HAP-1 (cell line): ENCODE measurements around the gene SPRYD7.

ENCODE experiments used
- DNase-seq, 2 experiments: peaks; one replicate each; pipeline ENCODE4 v3.0.0-alpha.2; 2016 to 2020; ENCODE audit warnings: low spot score in 2 of 2
- H3K27me3 ChIP-seq: fragments of 250-450 bp; sonication (Bioruptor Pico); 2 replicates; pipeline ENCODE4 v1.5.1; 2020; ENCODE audit warnings: low read depth, mild to moderate bottlenecking, moderate library complexity
- H3K36me3 ChIP-seq: fragments of 250-450 bp; sonication (Bioruptor Pico); replicated peaks from 2 replicates; pipeline ENCODE4 v1.5.1; 2020; ENCODE audit warnings: mild to moderate bottlenecking
- H3K4me1 ChIP-seq: fragments of 250-450 bp; sonication (Bioruptor Pico); 2 replicates; pipeline ENCODE4 v1.5.1; 2020; ENCODE audit warnings: mild to moderate bottlenecking
- H3K4me3 ChIP-seq: fragments of 250-450 bp; sonication (Bioruptor Pico); 2 replicates; pipeline ENCODE4 v1.5.1; 2020; ENCODE audit warnings: mild to moderate bottlenecking, moderate library complexity
- H3K9me3 ChIP-seq: fragments of 250-450 bp; sonication (Bioruptor Pico); 2 replicates; pipeline ENCODE4 v1.5.1; 2020; ENCODE audit warnings: mild to moderate bottlenecking, moderate library complexity
- in situ Hi-C: fragments of 300-500 bp; cut with MboI; formaldehyde crosslinking; loops from 3 replicates; pipeline ENCODE4 v1.14.3; 2020; ENCODE audit warnings: low sequenced_read_pairs, inconsistent platforms, mixed read lengths

Gene SPRYD7

GRCh38 chr13:49936075-49936967 lies at the start of gene SPRYD7:
TSS of gene SPRYD7 (minus strand) at chr13:49936340. CDS start at chr13:49936235, 105 bp downstream.
- Histone ChIP-seq H3K9me3 (no peaks in the 10 kb centered on the region), H3K36me3 (no peaks in the 10 kb centered on the region; the same call in 1 of the 2 replicates), H3K4me3 (peak within 1 kb of the TSS; percentile 81), H3K4me1 (peaks cover 28% of the 10 kb centered on the region), H3K27me3 (no peaks in the 10 kb centered on the region)
- in situ Hi-C loops: loop anchor here (25.0 kb wide), 1 partner anchor 1276 kb away; the partner anchor contains the start of gene FAM124A
- DNase-seq: peak; percentile 94 to 99

DNA sequence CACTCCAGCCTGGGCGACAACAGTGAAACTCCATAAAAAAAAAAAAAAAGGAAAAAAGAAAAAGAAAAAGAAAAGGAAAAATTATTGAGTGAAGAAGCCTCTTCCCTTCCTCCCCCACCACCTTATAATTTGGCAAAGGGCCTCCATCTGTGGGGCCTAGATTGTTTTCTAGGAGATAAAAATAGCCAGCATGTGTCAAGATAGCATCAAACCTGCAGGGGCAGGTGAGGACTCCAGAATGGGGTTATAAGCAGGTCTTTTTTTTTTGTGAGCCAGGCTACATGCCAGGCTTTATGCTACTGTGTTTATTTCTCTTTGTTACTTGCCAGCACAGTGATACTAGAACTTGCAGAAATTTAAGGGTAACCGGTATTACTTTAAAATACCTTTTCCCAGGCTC lies 49.0 kb upstream of the SPRYD7 start:
- H3K9me3 ChIP-seq: no peaks in the 10 kb centered on the region
- H3K36me3 ChIP-seq: no peaks in the 10 kb centered on the region
- H3K27me3 ChIP-seq: no peaks in the 10 kb centered on the region
- in situ Hi-C loops: loop anchor here (25.0 kb wide), 1 partner anchor 927 kb away; the partner anchor contains the start of gene RNASEH2B
- DNase-seq: no peak
- H3K4me1 ChIP-seq: no peaks in the 10 kb centered on the region
- no peak overlapping the region for H3K4me3 ChIP-seq

GRCh38 chr13:49980266-49980665 lies 44.1 kb upstream of the SPRYD7 start:
- no peaks in the 10 kb centered on the region for H3K27me3 ChIP-seq
- H3K9me3 ChIP-seq: no peaks in the 10 kb centered on the region
- peaks cover 13% of the 10 kb centered on the region for H3K4me1 ChIP-seq
- DNase-seq: no peak
- no peaks in the 10 kb centered on the region for H3K36me3 ChIP-seq
- H3K4me3 ChIP-seq: no peak overlapping the region
- in situ Hi-C loops: loop anchor here (25.0 kb wide), 1 partner anchor 932 kb away; the partner anchor contains the start of gene RNASEH2B

DNA sequence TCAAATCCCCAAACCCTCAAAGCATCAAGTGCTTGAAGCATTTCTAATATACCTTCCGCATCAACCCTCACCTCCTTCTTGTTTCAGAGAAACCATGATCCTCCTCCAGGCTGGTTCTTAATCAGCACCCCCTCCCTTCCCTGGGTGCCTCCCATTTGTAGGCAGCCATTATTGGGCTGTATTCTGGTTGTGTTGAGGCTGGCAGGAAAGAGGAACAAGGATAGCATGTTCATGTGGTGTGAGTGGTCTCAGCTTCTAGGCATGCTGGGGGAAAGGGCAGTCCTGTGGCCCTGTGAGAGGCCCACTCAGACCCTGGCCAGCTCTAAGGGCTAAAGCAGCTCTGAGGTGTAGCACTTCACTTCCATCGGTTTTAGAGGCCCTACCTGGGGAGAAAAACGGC lies 41.9 kb upstream of the SPRYD7 start:
- Histone ChIP-seq H3K27me3 (no peaks in the 10 kb centered on the region), H3K4me1 (peaks cover 14% of the 10 kb centered on the region), H3K4me3 (no peak overlapping the region), H3K36me3 (no peaks in the 10 kb centered on the region), H3K9me3 (no peaks in the 10 kb centered on the region)
- no peak for DNase-seq
- in situ Hi-C loops: loop anchor here (5.0 to 25.0 kb wide), 3 partner anchors 819 to 1087 kb away; partner anchors contain the start of gene RNASEH2B

DNA sequence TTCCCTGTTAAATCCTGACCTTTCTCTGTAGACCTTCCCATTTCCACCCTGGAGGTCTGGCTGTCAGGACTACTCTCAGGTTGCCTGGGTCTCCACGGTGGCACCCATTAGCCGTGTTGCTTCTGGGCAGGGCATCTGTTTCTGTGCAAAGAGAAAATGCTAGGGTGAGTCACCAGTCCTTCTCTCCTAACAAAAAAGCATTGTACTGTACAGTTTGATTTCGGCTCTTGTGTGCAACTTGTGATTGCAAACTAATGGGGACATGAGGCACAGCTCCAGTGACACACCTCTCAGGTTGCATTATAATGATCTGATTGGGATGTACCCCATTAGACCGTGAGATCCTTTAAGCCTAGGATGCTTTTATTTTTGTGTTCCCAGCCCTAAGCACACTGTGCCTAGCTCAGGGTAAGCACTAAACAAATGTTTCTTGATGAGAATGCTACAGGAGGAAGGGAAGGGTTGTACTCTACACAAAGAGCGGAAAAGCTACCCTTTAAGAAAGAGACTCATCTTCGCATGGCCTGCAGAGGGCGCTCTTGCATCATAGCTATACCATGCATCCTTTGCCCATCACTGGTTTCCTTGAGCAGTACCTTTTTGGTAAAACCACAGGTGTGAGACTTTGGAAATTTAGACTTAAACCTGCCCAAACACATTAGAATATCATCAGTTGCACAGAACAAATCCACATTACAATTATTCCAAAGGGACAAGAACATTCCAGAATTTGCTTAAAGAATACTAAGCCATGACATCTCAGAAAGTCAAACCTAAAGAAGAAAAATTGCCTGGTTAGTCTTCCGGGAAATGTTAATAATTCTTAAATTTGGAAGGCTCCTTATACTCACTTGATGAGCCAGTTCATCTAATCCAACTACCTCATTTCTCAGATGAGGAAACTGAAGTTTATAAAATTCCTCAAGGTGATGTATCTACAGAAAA lies 40.4 kb upstream of the SPRYD7 start:
- Histone ChIP-seq H3K9me3 (no peaks in the 10 kb centered on the region), H3K4me1 (peaks cover 14% of the 10 kb centered on the region), H3K36me3 (no peaks in the 10 kb centered on the region), H3K27me3 (no peaks in the 10 kb centered on the region), H3K4me3 (no peak overlapping the region)
- in situ Hi-C loops: loop anchor here (5.0 to 25.0 kb wide), 3 partner anchors 821 to 1088 kb away; partner anchors contain the start of gene RNASEH2B
- peak; percentile 82 to 84 for DNase-seq

DNA sequence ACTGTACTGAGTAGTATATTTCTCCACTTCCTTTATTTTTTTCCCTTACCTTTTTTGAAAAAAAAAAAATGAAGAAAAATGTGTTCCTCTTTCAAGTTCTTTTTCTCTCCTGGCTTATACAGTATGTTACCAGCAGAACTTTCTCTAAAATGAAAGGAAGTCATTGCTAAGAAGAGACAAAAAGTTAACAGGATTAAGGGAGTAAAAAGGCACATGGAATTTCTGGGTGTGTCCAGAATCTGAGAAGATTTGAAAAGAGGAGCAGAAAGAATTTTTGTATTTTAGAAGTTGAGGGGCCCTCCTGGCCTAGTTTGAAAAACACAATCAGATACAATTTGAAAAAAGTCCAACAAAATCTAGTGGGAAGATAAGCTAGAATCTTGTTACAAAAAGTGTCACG lies 39.7 kb upstream of the SPRYD7 start:
- no peaks in the 10 kb centered on the region for H3K9me3 ChIP-seq
- H3K27me3 ChIP-seq: no peaks in the 10 kb centered on the region
- in situ Hi-C loops: loop anchor here (5.0 to 25.0 kb wide), 3 partner anchors 821 to 1089 kb away; partner anchors contain the start of gene RNASEH2B
- peak in 1 of 2 experiments; percentile 83 for DNase-seq
- H3K4me1 ChIP-seq: peaks cover 14% of the 10 kb centered on the region
- no peak overlapping the region for H3K4me3 ChIP-seq
- no peaks in the 10 kb centered on the region for H3K36me3 ChIP-seq

DNA sequence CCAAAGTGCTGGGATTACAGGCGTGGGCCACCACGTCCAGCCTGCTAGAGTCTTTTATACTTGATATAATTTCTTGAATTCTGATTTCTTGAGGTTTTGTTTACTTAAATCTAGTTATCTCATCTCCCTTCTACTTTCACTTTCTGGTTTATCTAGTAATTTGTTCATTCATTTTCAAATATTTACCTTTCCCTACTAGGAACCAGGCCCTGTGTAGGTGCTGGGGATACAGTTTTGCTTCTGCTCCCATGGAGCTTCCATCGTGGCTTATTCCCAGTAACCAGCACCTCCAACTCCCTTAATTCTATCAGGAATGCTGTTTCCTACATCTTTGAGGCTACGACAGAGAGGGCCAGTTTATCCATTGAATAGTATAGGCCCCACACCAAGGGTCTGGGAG lies 36.6 kb upstream of the SPRYD7 start:
- Histone ChIP-seq H3K36me3 (no peaks in the 10 kb centered on the region), H3K4me3 (no peak overlapping the region), H3K4me1 (peaks cover 14% of the 10 kb centered on the region), H3K27me3 (no peaks in the 10 kb centered on the region), H3K9me3 (no peaks in the 10 kb centered on the region)
- no peak for DNase-seq
- in situ Hi-C loops: loop anchor here (10.0 kb wide), 1 partner anchor 1092 kb away; no protein-coding TSS in a partner anchor

GRCh38 chr13:49967456-49967855 lies 31.3 kb upstream of the SPRYD7 start:
- no peaks in the 10 kb centered on the region for H3K27me3 ChIP-seq
- H3K36me3 ChIP-seq: no peaks in the 10 kb centered on the region
- H3K4me3 ChIP-seq: no peak overlapping the region
- peaks cover 5% of the 10 kb centered on the region; the same call in 1 of the 2 replicates for H3K9me3 ChIP-seq
- no peak for DNase-seq
- no peaks in the 10 kb centered on the region for H3K4me1 ChIP-seq
- in situ Hi-C loops: no loop called here

DNA sequence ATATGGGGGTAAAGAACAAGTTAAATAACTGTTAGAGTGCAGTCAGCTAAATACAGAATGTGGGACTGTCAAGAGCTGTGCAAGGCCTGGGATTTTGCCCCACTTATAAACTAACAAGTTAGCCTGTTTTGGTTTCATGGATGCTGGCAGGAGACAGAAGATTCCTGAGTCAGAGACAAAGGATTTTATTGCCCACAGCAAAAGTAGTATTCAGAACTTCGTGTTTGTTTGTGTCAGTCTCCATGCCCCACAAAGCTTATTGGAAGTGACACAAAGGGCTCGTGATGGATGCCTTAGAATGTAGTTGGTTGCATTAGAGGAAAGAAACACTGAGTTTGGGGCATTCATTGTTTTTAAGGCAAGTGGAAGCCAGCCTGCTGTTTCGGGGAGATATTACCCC lies 22.2 kb upstream of the SPRYD7 start:
- in situ Hi-C loops: no loop called here
- Histone ChIP-seq H3K4me3 (no peak overlapping the region), H3K4me1 (no peaks in the 10 kb centered on the region), H3K27me3 (no peaks in the 10 kb centered on the region), H3K36me3 (no peaks in the 10 kb centered on the region), H3K9me3 (peaks cover 11% of the 10 kb centered on the region; the same call in 1 of the 2 replicates)
- DNase-seq: no peak

- Histone ChIP-seq H3K9me3 (0 out of 2 replicates have a peak, but pooled peaks cover 5% of the 10 kb centered on the region), H3K4me3 (no peak overlapping the region), H3K36me3 (no peaks in the 10 kb centered on the region), H3K27me3 (no peaks in the 10 kb centered on the region), H3K4me1 (no peaks in the 10 kb centered on the region)
- in situ Hi-C loops: no loop called here
- no peak for DNase-seq
Measured at GRCh38 chr13:49956131-49956530, 20.0 kb upstream of the SPRYD7 start.

- Histone ChIP-seq H3K27me3 (no peaks in the 10 kb centered on the region), H3K4me1 (no peaks in the 10 kb centered on the region), H3K9me3 (0 out of 2 replicates have a peak, but pooled peaks cover 5% of the 10 kb centered on the region), H3K4me3 (no peak overlapping the region), H3K36me3 (no peaks in the 10 kb centered on the region)
- DNase-seq: no peak
- in situ Hi-C loops: no loop called here
Measured at GRCh38 chr13:49954674-49955455, 18.7 kb upstream of the SPRYD7 start.

DNA sequence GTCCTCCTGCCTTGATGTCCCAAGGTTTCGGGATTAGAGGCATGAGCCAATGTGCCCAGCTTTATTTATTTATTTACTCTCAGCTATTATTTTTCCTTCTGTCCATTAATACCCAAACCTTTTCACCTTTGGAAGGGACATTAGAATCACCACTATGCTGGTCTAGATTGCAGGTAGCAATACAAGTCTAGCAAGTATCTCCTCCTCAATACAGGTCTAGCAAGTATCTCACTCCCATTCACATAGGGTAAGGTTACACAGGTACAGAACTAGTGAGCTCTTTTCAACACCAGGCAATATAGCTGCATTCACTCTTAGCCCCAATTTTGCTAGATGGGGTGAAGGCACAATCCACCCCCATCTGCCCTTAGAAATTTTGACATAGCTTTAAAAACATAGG lies 17.4 kb upstream of the SPRYD7 start:
- Histone ChIP-seq H3K36me3 (no peaks in the 10 kb centered on the region), H3K4me1 (no peaks in the 10 kb centered on the region), H3K27me3 (no peaks in the 10 kb centered on the region), H3K4me3 (no peak overlapping the region), H3K9me3 (no peaks in the 10 kb centered on the region)
- in situ Hi-C loops: no loop called here
- DNase-seq: no peak
